SK-N-MC (cell line): Measurements from ENCODE around the gene XG.
"Not testable (repeated sequence)": the region's sequence is repeated elsewhere in the genome, so short reads cannot be mapped to it uniquely, and the experiment has no call there.

Source experiments
- DNase-seq: peaks from one replicate; pipeline ENCODE4 v3.0.0-alpha.2; 2011; ENCODE audit warnings: low read depth, low spot score
- H3K27ac ChIP-seq: fragments of 200-600 bp; sonication (generic); 2 replicates; pipeline ENCODE4 v1.5.1; 2016; ENCODE audit warnings: mixed run types
- H3K36me3 ChIP-seq: fragments of 200-600 bp; sonication (generic); 2 replicates; pipeline ENCODE4 v1.6.1; 2017; ENCODE audit warnings: antibody characterized with exemption, low read length, mixed read lengths; ENCODE audit not compliant: insufficient read depth
- H3K4me3 ChIP-seq: fragments of 200-600 bp; sonication (generic); 2 replicates; pipeline ENCODE4 v1.5.1; 2016
- H3K9ac ChIP-seq: fragments of 200-600 bp; sonication (generic); 2 replicates; pipeline ENCODE4 v1.8.0; 2017; ENCODE audit warnings: mixed run types, mixed read lengths; ENCODE audit not compliant: insufficient read length
- H3K9me3 ChIP-seq: fragments of 200-600 bp; sonication (generic); 2 replicates; pipeline ENCODE4 v1.6.1; 2017; ENCODE audit warnings: low read depth, mild to moderate bottlenecking, antibody characterized with exemption, low read length, moderate library complexity, mixed read lengths
- EZH2 ChIP-seq: fragments of 200-600 bp; sonication (generic); IDR thresholded peaks from one replicate; pipeline ENCODE4 v1.6.1; 2017; ENCODE audit warnings: antibody characterized with exemption
- FOXP2 ChIP-seq: optimal IDR thresholded peaks from 2 replicates; pipeline ENCODE3; 2011; ENCODE audit warnings: mild to moderate bottlenecking, moderate library complexity; ENCODE audit not compliant: insufficient read depth; ENCODE audit errors: extremely low read length, control extremely low read depth
- POLR2AphosphoS5 ChIP-seq: IDR thresholded peaks from 2 replicates; pipeline ENCODE4 v1.6.1; 2012; ENCODE audit warnings: mild to moderate bottlenecking, low read depth, low read length, borderline replicate concordance

XG gene

GRCh38 chrX:2781698-2782097 is 29.9 kb downstream of the XG start:
- Histone ChIP-seq H3K4me3 (no peak overlapping the region), H3K27ac (no peak overlapping the region; the same call in 1 of the 2 replicates)
- DNase-seq = no peak

GRCh38 chrX:2782171-2782570 is 30.3 kb downstream of the XG start:
- no peaks in the 10 kb centered on the region; the same call in 1 of the 2 replicates for H3K36me3 ChIP-seq
- no peak overlapping the region for H3K9ac ChIP-seq
- no peak for DNase-seq
- no peak for TF ChIP-seq EZH2
- no peak for TF ChIP-seq FOXP2
- TF ChIP-seq POLR2AphosphoS5 = no peak
- H3K27ac ChIP-seq = no peak overlapping the region; the same call in 1 of the 2 replicates
- no peaks in the 10 kb centered on the region for H3K9me3 ChIP-seq
- H3K4me3 ChIP-seq = no peak overlapping the region

More at GRCh38 chrX:2781698-2782097, 29.9 kb downstream of the XG start:
- TF ChIP-seq EZH2 (no peak), POLR2AphosphoS5 (no peak), FOXP2 (no peak)
- no peaks in the 10 kb centered on the region; the same call in 1 of the 2 replicates for H3K36me3 ChIP-seq
- H3K9ac ChIP-seq = no peak overlapping the region
- H3K9me3 ChIP-seq = no peaks in the 10 kb centered on the region

GRCh38 chrX:2782778-2783177 is 30.9 kb downstream of the XG start:
- no peak for DNase-seq
- Histone ChIP-seq H3K9ac (no peak overlapping the region), H3K4me3 (no peak overlapping the region), H3K27ac (peak overlapping the region; percentile 54; the same call in 1 of the 2 replicates), H3K36me3 (no peaks in the 10 kb centered on the region; the same call in 1 of the 2 replicates), H3K9me3 (no peaks in the 10 kb centered on the region)
- TF ChIP-seq POLR2AphosphoS5 (no peak), EZH2 (no peak)

- no peak overlapping the region for H3K9ac ChIP-seq
- no peak overlapping the region for H3K4me3 ChIP-seq
- H3K9me3 ChIP-seq = no peaks in the 10 kb centered on the region
- no peaks in the 10 kb centered on the region; the same call in 1 of the 2 replicates for H3K36me3 ChIP-seq
- no peak overlapping the region for H3K27ac ChIP-seq
- DNase-seq = no peak
- TF ChIP-seq EZH2 (no peak), POLR2AphosphoS5 (no peak), FOXP2 (no peak)
Measured at GRCh38 chrX:2784026-2784425, 32.2 kb downstream of the XG start.

GRCh38 chrX:2785538-2785937 is 33.7 kb downstream of the XG start:
- H3K9me3 ChIP-seq = no peaks in the 10 kb centered on the region
- no peak overlapping the region for H3K9ac ChIP-seq
- H3K4me3 ChIP-seq = no peak overlapping the region
- DNase-seq = no peak
- H3K27ac ChIP-seq = no peak overlapping the region
- no peak for TF ChIP-seq FOXP2
- no peaks in the 10 kb centered on the region; the same call in 1 of the 2 replicates for H3K36me3 ChIP-seq

GRCh38 chrX:2788980-2789379 is 37.1 kb downstream of the XG start:
- no peak overlapping the region for H3K4me3 ChIP-seq
- no peaks in the 10 kb centered on the region for H3K9me3 ChIP-seq
- no peak for DNase-seq
- no peak for TF ChIP-seq EZH2
- no peak for TF ChIP-seq POLR2AphosphoS5
- TF ChIP-seq FOXP2 = no peak
- no peak overlapping the region for H3K9ac ChIP-seq
- H3K27ac ChIP-seq = no peak overlapping the region
- H3K36me3 ChIP-seq = peaks cover 4% of the 10 kb centered on the region; the same call in 1 of the 2 replicates

- no peak for DNase-seq
- no peak overlapping the region for H3K4me3 ChIP-seq
- peaks cover 4% of the 10 kb centered on the region; the same call in 1 of the 2 replicates for H3K36me3 ChIP-seq
- no peaks in the 10 kb centered on the region for H3K9me3 ChIP-seq
- no peak for TF ChIP-seq FOXP2
- TF ChIP-seq EZH2 = no peak
- TF ChIP-seq POLR2AphosphoS5 = no peak
- H3K9ac ChIP-seq = no peak overlapping the region
- no peak overlapping the region for H3K27ac ChIP-seq
Measured at GRCh38 chrX:2789569-2789968, 37.7 kb downstream of the XG start.

- no peak overlapping the region for H3K4me3 ChIP-seq
- no peak for TF ChIP-seq EZH2
- TF ChIP-seq FOXP2 = no peak
- no peak for TF ChIP-seq POLR2AphosphoS5
Measured at GRCh38 chrX:2793752-2794151, 41.9 kb downstream of the XG start.

GRCh38 chrX:2794336-2794735 is 42.5 kb downstream of the XG start:
- DNase-seq = no peak
- Histone ChIP-seq H3K9ac (no peak overlapping the region), H3K36me3 (peaks cover 4% of the 10 kb centered on the region; the same call in 1 of the 2 replicates), H3K4me3 (no peak overlapping the region), H3K9me3 (no peaks in the 10 kb centered on the region), H3K27ac (no peak overlapping the region)
- TF ChIP-seq EZH2 (no peak), FOXP2 (no peak), POLR2AphosphoS5 (no peak)

More at GRCh38 chrX:2793752-2794151, 41.9 kb downstream of the XG start:
- H3K9me3 ChIP-seq = no peaks in the 10 kb centered on the region
- no peak overlapping the region for H3K27ac ChIP-seq
- no peak for DNase-seq
- peaks cover 4% of the 10 kb centered on the region; the same call in 1 of the 2 replicates for H3K36me3 ChIP-seq
- H3K9ac ChIP-seq = no peak overlapping the region

- H3K36me3 ChIP-seq, DNase-seq, H3K9me3 ChIP-seq: not testable (repeated sequence)
- Histone ChIP-seq H3K9ac (peak overlapping the region; percentile 32), H3K4me3 (peak overlapping the region; percentile 60), H3K27ac (peak overlapping the region; percentile 83)
Measured at GRCh38 chrX:2796808-2797207, 45.0 kb downstream of the XG start.
